K562 (cell line): ENCODE measurements around the gene GPR35. TPM values are rescaled to one million over a fixed set of nuclear protein-coding genes. Genes with fewer than 3 reads are reported as not detected.

ENCODE experiments used
- ATAC-seq: fragments of 200-7000 bp; cut with Tn5 transposase; 3 replicates; pipeline ENCODE4 v1.9.1; 2020; ENCODE audit warnings: moderate library complexity
- BruUV-seq: library from RNA; stranded (reverse); fragments of 400-500 nt; replicated peaks from 2 replicates; lab custom pipeline; 2021; lab: Mats Ljungman, UMichigan
- CTCF ChIA-PET: fragments of 300-600 bp; formaldehyde crosslinking; extraction: SDS; loops from one replicate; lab custom pipeline; 2021; ENCODE audit warnings: low intra/inter-chr PET ratio; lab: Yijun Ruan, JAX
- POLR2A ChIA-PET: fragments of 300-600, 350-650 bp; sonication (Branson Sonifier 250); formaldehyde crosslinking; extraction: SDS; loops from one replicate; lab custom pipeline; 2021; ENCODE audit warnings: antibody characterized with exemption, inconsistent platforms; lab: Yijun Ruan, JAX
- DNase-seq, 4 experiments: peaks; one replicate each; pipeline versions ENCODE4 v3.0.0 to v3.0.0-alpha.2; 2011 to 2018; ENCODE audit warnings: low spot score in 3 of 4, mixed read lengths in 3 of 4; ENCODE audit errors: extremely low read depth in 1 of 4
- FAIRE-seq: peaks from 2 replicates; lab custom pipeline; 2011; peaks lifted over from hg19 to GRCh38; lab: Jason Lieb, UNC
- H2AFZ ChIP-seq: 2 replicates; pipeline ENCODE4 v1.6.0; 2011; ENCODE audit warnings: low read depth, low read length, control low read depth, inconsistent platforms
- H3K27ac ChIP-seq: fragments of 200-600 bp; 3 replicates; pipeline ENCODE4 v1.8.0; 2011; ENCODE audit warnings: low read depth, mild to moderate bottlenecking, control low read depth, inconsistent platforms, low read length, moderate library complexity, mixed read lengths; ENCODE audit errors: extremely low read depth
- H3K27me3 ChIP-seq, 2 experiments: fragments of 300-600 bp in 1 of 2; 2 replicates in 1 of 2; 3 replicates in 1 of 2; pipeline versions ENCODE4 v1.6.0 to v1.8.0; 2011; ENCODE audit warnings: inconsistent platforms in 2 of 2, low read length in 2 of 2, mild to moderate bottlenecking in 1 of 2, mixed read lengths in 1 of 2, moderate library complexity in 1 of 2; ENCODE audit not compliant: control insufficient read depth in 2 of 2, insufficient read depth in 2 of 2
- H3K36me3 ChIP-seq: fragments of 300-600 bp; 3 replicates; pipeline ENCODE4 v1.8.0; 2011; ENCODE audit warnings: mild to moderate bottlenecking, low read length, inconsistent platforms; ENCODE audit not compliant: control insufficient read depth, insufficient read depth
- H3K4me1 ChIP-seq, 2 experiments: fragments of 200-600 bp in 1 of 2; replicated peaks in 1 of 2; 2 replicates in 1 of 2; 3 replicates in 1 of 2; pipeline versions ENCODE4 v1.5.1 to v1.8.0; 2011; ENCODE audit warnings: inconsistent platforms in 2 of 2, low read length in 2 of 2, mild to moderate bottlenecking in 1 of 2, mixed read lengths in 1 of 2, moderate library complexity in 1 of 2; ENCODE audit not compliant: control insufficient read depth in 2 of 2, insufficient read depth in 2 of 2
- H3K4me2 ChIP-seq: 2 replicates; pipeline ENCODE4 v1.6.1; 2011; ENCODE audit warnings: low read length, control low read depth, inconsistent platforms, mixed read lengths; ENCODE audit not compliant: insufficient read depth
- H3K4me3 ChIP-seq: fragments of 200-600 bp; sonication (generic), shearing (Covaris generic); 2 replicates; pipeline ENCODE4 v1.5.1; 2016; ENCODE audit warnings: control low read depth, inconsistent platforms
- H3K79me2 ChIP-seq: fragments of 200-600 bp; 3 replicates; pipeline ENCODE4 v1.8.0; 2011; ENCODE audit warnings: low read length, inconsistent platforms; ENCODE audit not compliant: control insufficient read depth, insufficient read depth
- H3K9ac ChIP-seq, 2 experiments: 2 replicates each; pipeline versions ENCODE4 v1.6.0 to v1.6.1; 2011; ENCODE audit warnings: low read depth in 2 of 2, low read length in 2 of 2, control low read depth in 1 of 2, inconsistent platforms in 1 of 2, mild to moderate bottlenecking in 1 of 2, mixed read lengths in 1 of 2; ENCODE audit not compliant: insufficient read depth in 1 of 2
- H3K9me1 ChIP-seq: one replicate; pipeline ENCODE4 v1.6.0; 2011; ENCODE audit warnings: inconsistent platforms, mild to moderate bottlenecking, low read length, moderate library complexity; ENCODE audit not compliant: control insufficient read depth, insufficient read depth
- H3K9me3 ChIP-seq: replicated peaks from 2 replicates; pipeline ENCODE4 v1.5.1; 2011; ENCODE audit warnings: low read depth, low read length, inconsistent platforms; ENCODE audit not compliant: control insufficient read depth, insufficient read depth
- H4K20me1 ChIP-seq: replicated peaks from 2 replicates; pipeline ENCODE4 v1.6.1; 2011; ENCODE audit warnings: low read length, inconsistent platforms, mixed read lengths; ENCODE audit not compliant: control insufficient read depth, insufficient read depth
- CHD1 ChIP-seq: fragments of 200-600 bp; sonication (generic); IDR thresholded peaks from one replicate; pipeline ENCODE4 v1.6.1; 2012; ENCODE audit warnings: mild to moderate bottlenecking, moderate library complexity, low read length, inconsistent platforms
- CREM ChIP-seq: IDR thresholded peaks from 2 replicates; pipeline ENCODE4 v1.6.1; 2014; ENCODE audit warnings: antibody characterized with exemption, low read depth
- HSF4 ChIP-seq: fragments of 250-450 bp; sonication (Bioruptor Pico); IDR thresholded peaks from 2 replicates; pipeline ENCODE4 v2.1.2; 2022; ENCODE audit warnings: mild to moderate bottlenecking, moderate library complexity, borderline replicate concordance
- NCOA4 ChIP-seq: fragments of 450-650 bp; IDR thresholded peaks from 2 replicates; pipeline ENCODE4 v1.6.1; 2018; ENCODE audit warnings: mild to moderate bottlenecking; ENCODE audit not compliant: partially characterized antibody
- NCOA6 ChIP-seq: fragments of 450-650 bp; IDR thresholded peaks from 2 replicates; pipeline ENCODE4 v1.6.1; 2017; ENCODE audit warnings: mild to moderate bottlenecking
- SREBF2 ChIP-seq: sonication (generic); formaldehyde crosslinking; IDR thresholded peaks from 2 replicates; pipeline ENCODE4 v1.4.0; 2020; ENCODE audit warnings: mild to moderate bottlenecking, missing genetic modification reagents
- VEZF1 ChIP-seq: fragments of 200-800 bp; sonication (Bioruptor generic); IDR thresholded peaks from 2 replicates; pipeline ENCODE4 v1.6.1; 2017; ENCODE audit warnings: missing genetic modification characterization, missing compliant biosample characterization
- ZNF699 ChIP-seq: fragments of 250-450 bp; sonication (Bioruptor Pico); IDR thresholded peaks from 2 replicates; pipeline ENCODE4 v1.8.0; 2021; ENCODE audit warnings: mild to moderate bottlenecking, moderate library complexity; ENCODE audit not compliant: insufficient replicate concordance
- ZZZ3 ChIP-seq: fragments of 450-650 bp; IDR thresholded peaks from 2 replicates; pipeline ENCODE4 v1.6.1; 2016; ENCODE audit warnings: antibody characterized with exemption, mild to moderate bottlenecking, moderate library complexity
- WGBS: fragments of 100-300 bp; shearing (Covaris generic); methylation state at CpG from one replicate; pipeline ENCODE4 v1.1.6; 2016; ENCODE audit warnings: low coverage, mixed read lengths; ENCODE audit not compliant: insufficient coverage; ENCODE audit errors: missing lambda C conversion rate; 5-methylcytosine and 5-hydroxymethylcytosine counted together
- in situ Hi-C: fragments of 300-500 bp; cut with MboI; formaldehyde crosslinking; loops from 4 replicates; pipeline ENCODE4 v1.15.0; 2018; ENCODE audit warnings: inconsistent platforms, mixed read lengths
- intact Hi-C: fragments of 100-400 bp; cut with micrococcal nuclease; formaldehyde crosslinking; loops from 2 replicates; pipeline ENCODE4 v1.14.2; 2022
- polyA plus RNA-seq, 8 experiments: library from polyadenylated mRNA; depleted of rRNA in 4 of 8; stranded (reverse) in 5 of 8; unstranded in 3 of 8; fragments of >200 nt; fragmentation: Nextera tagmentation in 2 of 8; fragmentation: Illumina TruSeq in 1 of 8; extraction: Ambion mirVana in 2 of 8; extraction: Trizol in 1 of 8; gene quantifications; 2 replicates each; pipeline versions ENCODE4 v1.2.1 to v1.2.3, GENCODE V29; 2011 to 2014; ENCODE audit warnings: inconsistent platforms in 1 of 8, missing spikeins in 1 of 8
- total RNA-seq, 7 experiments: library from RNA; depleted of rRNA in 6 of 7; stranded (reverse); fragments of >200 nt in 6 of 7; fragmentation: Illumina TruSeq in 2 of 7; extraction: Trizol in 2 of 7; gene quantifications; 2 replicates each; pipeline versions ENCODE4 v1.2.1 to v1.2.3, GENCODE V29; 2011 to 2021; ENCODE audit warnings: low replicate concordance in 1 of 7
- TF ChIP-seq, protein P1 (sequence below): sonication (generic); formaldehyde crosslinking; IDR thresholded peaks from 2 replicates; pipeline ENCODE4 v1.8.0; 2022; ENCODE audit warnings: mild to moderate bottlenecking, missing genetic modification reagents
- TF ChIP-seq, protein P2 (sequence below): sonication (generic); formaldehyde crosslinking; IDR thresholded peaks from 2 replicates; pipeline ENCODE4 v1.8.0; 2022; ENCODE audit warnings: mild to moderate bottlenecking, missing genetic modification reagents
- TF ChIP-seq, protein P3 (sequence below): sonication (generic); formaldehyde crosslinking; IDR thresholded peaks from 2 replicates; pipeline ENCODE4 v1.8.0; 2023; ENCODE audit warnings: mild to moderate bottlenecking, missing genetic modification reagents

Gene GPR35
- total and polyA plus RNA-seq, 9 of the 15 experiments (the other 6 are each of a cell fraction or from before 2014, with no cell fraction given): 0.04 to 0.50 (median 0.29) TPM; not detected in 3

- in situ Hi-C loops (no loop called here), intact Hi-C loops (no loop called here)
- no peak for FAIRE-seq
- no peaks in the 10 kb centered on the region for H3K36me3 ChIP-seq
- H2AFZ ChIP-seq: no peak overlapping the region
- no peak overlapping the region for H3K4me3 ChIP-seq
- no TSS peak for BruUV-seq
- ChIA-PET POLR2A (interaction anchor here (1.5 kb wide), 1 partner anchor 10 kb away, joined by 4 read pairs; the partner anchor contains the start of gene GPR35), CTCF (no interaction called here)
- H3K4me1 ChIP-seq: peaks cover 13 to 26% of the 10 kb centered on the region in 2 experiments
- no peaks in the 10 kb centered on the region for H4K20me1 ChIP-seq
- no peaks in the 10 kb centered on the region for H3K27me3 ChIP-seq
- H3K4me2 ChIP-seq: no peak overlapping the region
- no peak overlapping the region for H3K9ac ChIP-seq
- no peaks in the 10 kb centered on the region for H3K9me3 ChIP-seq
- ATAC-seq: no peak
- no peak for DNase-seq
- WGBS: 17% methylated on average over 1 of the region's 2 CpGs
- no peaks in the 10 kb centered on the region for H3K79me2 ChIP-seq
- H3K27ac ChIP-seq: no peak overlapping the region
- H3K9me1 ChIP-seq: no peaks in the 10 kb centered on the region
- TF ChIP-seq VEZF1 (CRISPR knock-in tag) (no peak), CHD1 (no peak), NCOA6 (no peak), ZNF699 (CRISPR knock-in tag) (no peak), SREBF2 (CRISPR knock-in tag) (no peak), CREM (no peak), HSF4 (no peak), NCOA4 (no peak), ZZZ3 (no peak)
- TF ChIP-seq, protein P1, sequence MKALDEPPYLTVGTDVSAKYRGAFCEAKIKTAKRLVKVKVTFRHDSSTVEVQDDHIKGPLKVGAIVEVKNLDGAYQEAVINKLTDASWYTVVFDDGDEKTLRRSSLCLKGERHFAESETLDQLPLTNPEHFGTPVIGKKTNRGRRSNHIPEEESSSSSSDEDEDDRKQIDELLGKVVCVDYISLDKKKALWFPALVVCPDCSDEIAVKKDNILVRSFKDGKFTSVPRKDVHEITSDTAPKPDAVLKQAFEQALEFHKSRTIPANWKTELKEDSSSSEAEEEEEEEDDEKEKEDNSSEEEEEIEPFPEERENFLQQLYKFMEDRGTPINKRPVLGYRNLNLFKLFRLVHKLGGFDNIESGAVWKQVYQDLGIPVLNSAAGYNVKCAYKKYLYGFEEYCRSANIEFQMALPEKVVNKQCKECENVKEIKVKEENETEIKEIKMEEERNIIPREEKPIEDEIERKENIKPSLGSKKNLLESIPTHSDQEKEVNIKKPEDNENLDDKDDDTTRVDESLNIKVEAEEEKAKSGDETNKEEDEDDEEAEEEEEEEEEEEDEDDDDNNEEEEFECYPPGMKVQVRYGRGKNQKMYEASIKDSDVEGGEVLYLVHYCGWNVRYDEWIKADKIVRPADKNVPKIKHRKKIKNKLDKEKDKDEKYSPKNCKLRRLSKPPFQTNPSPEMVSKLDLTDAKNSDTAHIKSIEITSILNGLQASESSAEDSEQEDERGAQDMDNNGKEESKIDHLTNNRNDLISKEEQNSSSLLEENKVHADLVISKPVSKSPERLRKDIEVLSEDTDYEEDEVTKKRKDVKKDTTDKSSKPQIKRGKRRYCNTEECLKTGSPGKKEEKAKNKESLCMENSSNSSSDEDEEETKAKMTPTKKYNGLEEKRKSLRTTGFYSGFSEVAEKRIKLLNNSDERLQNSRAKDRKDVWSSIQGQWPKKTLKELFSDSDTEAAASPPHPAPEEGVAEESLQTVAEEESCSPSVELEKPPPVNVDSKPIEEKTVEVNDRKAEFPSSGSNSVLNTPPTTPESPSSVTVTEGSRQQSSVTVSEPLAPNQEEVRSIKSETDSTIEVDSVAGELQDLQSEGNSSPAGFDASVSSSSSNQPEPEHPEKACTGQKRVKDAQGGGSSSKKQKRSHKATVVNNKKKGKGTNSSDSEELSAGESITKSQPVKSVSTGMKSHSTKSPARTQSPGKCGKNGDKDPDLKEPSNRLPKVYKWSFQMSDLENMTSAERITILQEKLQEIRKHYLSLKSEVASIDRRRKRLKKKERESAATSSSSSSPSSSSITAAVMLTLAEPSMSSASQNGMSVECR (CRISPR knock-in tag): no peak
- TF ChIP-seq, protein P2, sequence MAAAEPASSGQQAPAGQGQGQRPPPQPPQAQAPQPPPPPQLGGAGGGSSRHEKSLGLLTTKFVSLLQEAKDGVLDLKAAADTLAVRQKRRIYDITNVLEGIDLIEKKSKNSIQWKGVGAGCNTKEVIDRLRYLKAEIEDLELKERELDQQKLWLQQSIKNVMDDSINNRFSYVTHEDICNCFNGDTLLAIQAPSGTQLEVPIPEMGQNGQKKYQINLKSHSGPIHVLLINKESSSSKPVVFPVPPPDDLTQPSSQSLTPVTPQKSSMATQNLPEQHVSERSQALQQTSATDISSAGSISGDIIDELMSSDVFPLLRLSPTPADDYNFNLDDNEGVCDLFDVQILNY (CRISPR knock-in tag): no peak
- TF ChIP-seq, protein P3, sequence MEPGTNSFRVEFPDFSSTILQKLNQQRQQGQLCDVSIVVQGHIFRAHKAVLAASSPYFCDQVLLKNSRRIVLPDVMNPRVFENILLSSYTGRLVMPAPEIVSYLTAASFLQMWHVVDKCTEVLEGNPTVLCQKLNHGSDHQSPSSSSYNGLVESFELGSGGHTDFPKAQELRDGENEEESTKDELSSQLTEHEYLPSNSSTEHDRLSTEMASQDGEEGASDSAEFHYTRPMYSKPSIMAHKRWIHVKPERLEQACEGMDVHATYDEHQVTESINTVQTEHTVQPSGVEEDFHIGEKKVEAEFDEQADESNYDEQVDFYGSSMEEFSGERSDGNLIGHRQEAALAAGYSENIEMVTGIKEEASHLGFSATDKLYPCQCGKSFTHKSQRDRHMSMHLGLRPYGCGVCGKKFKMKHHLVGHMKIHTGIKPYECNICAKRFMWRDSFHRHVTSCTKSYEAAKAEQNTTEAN (CRISPR knock-in tag): no peak
Observed at GRCh38 chr2:240615396-240615795, 9.9 kb upstream of the GPR35 start.
